Measurements from ENCODE around the gene VEGFA.

DNA sequence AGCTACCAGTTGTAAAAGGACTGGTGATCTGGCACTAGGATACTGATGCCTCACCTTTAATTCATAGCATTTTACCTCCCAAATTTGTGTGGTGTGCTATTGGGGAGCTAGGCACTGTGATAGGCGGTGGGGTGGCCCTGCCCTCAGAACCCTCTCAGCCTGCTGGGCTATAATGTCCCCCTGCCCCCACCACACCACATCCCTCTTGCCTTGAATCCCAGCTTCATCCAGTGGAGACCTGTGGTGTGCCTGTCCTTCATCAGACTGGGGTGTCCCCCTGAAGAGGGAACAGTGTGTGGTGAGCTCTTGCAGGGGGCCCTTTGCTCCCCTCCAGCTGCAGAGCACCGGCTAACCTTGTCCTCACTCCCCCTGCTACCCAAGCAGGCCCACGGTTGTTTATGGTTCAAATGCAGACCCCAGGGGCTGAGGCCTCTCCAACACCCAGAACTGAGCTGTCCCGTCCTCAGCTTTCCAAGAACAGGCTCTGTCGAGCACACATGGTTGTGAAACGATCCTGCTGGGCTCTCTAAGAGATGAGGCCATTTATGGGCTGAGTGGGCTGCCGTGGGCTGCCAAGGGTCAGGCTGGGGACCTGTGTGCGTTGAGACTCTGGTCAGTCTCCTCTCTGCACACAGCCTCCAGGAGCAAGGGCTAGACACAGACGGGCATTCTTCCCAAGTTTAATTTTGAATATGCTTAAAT, 26.9 kb upstream of the VEGFA start:
- no peak for TF ChIP-seq GATA3 (IDR thresholded peaks at IDR 0.05; ENCODE audit: low read depth, low read length)
- no peak for TF ChIP-seq GATA2 (IDR thresholded peaks at IDR 0.05; ENCODE audit: low read depth, low read length)
